Duodenal mucosa (tissue), 2 donors: Measurements from ENCODE around the gene PPP1R12C.

Experiments
- H3K27ac ChIP-seq: one replicate; pipeline ENCODE4 v1.7.0; 2013; ENCODE audit warnings: low read depth, low read length
- H3K27me3 ChIP-seq, 2 donors: one replicate each; pipeline ENCODE4 v1.7.0; 2013; ENCODE audit warnings: low read length in 2 of 2, control low read depth in 1 of 2; ENCODE audit not compliant: insufficient read depth in 2 of 2, control insufficient read depth in 1 of 2
- H3K36me3 ChIP-seq, 2 donors: one replicate each; pipeline ENCODE4 v1.7.0; 2013; ENCODE audit warnings: low read length in 2 of 2, control low read depth in 1 of 2; ENCODE audit not compliant: insufficient read depth in 2 of 2, control insufficient read depth in 1 of 2
- H3K4me1 ChIP-seq, 2 donors: one replicate each; pipeline ENCODE4 v1.7.0; 2013; ENCODE audit warnings: low read length in 2 of 2, control low read depth in 1 of 2; ENCODE audit not compliant: insufficient read depth in 2 of 2, control insufficient read depth in 1 of 2
- H3K4me3 ChIP-seq, 2 donors: one replicate each; pipeline ENCODE4 v1.7.0; 2013; ENCODE audit warnings: low read length in 2 of 2, low read depth in 1 of 2
- H3K9ac ChIP-seq, 2 donors: one replicate each; pipeline ENCODE4 v1.7.0; 2013; ENCODE audit warnings: low read length in 2 of 2, low read depth in 1 of 2
- H3K9me3 ChIP-seq, 2 donors: one replicate each; pipeline ENCODE4 v1.7.0; 2013; ENCODE audit warnings: low read length in 2 of 2, control low read depth in 1 of 2; ENCODE audit not compliant: control insufficient read depth in 1 of 2

PPP1R12C gene

DNA sequence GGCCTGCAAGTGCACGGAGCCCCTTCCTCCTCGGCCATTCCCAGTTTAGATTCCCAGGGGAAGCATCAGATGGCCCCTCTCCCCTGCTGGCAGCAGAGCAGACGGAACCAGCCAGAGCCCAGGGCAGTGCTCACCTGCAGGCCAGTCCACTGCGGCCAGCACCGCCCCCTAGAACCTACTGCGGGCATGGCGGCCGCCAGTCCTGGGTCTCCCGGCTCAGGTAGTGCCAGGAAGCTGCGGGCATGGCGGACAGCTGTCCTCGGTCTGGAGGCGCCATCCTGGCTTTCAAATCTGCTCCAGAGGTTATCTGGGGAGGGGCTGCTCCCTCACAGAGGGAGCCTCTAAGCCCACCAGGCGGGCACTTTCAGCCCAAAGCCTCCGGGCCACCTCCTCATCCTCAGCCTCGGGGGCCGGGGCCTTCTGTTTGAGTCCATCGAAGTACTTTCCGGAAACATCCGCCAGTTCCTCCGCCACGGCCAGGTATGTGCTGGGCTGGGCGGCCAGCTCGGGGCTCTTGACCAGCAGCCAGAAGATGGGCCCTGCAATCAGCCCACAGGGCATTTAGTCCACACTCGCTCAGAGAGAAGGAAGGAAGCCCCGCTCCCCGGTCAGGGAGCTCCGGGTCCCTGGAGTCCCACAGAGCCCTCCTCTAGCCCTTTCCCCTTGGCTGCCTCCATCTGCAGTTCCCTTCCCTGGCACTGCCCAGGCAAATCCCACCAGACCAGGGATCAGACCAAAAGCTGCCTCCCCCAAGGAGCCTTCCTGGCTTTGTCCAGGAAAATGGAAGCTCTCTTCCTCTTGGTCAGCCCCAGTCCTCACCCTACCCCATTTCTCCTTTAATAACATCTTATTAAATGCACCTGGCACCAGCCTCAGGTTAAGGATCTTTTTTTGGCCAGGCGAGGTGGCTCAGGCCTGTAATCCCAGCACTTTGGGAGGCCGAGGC lies 72.4 kb downstream of the PPP1R12C start:
- Histone ChIP-seq H3K27me3 (no peaks in the 10 kb centered on the region), H3K36me3 (peaks cover 42 to 69% of the 10 kb centered on the region in 2 donors), H3K9me3 (no peaks in the 10 kb centered on the region)

DNA sequence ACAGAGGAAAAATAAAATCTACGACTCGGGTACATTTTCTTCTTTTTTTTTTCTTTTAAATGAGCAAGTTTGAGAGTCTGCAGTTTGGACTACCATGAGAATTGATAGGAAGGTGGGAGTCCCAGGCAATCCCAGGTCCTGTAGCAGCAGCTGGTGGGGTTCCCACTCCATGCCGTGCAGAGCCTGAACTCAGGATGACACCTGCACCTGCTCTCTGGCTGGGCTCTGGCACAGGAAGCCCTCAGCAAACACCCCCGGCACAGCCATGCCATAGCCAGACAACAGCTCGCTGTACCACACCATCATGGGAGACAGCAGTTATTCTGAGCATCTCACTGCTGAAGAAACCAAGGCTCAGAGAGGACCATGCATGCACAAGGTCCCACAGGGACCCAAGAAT lies 73.2 kb downstream of the PPP1R12C start:
- H3K9ac ChIP-seq: no peak overlapping the region
- H3K27me3 ChIP-seq: no peaks in the 10 kb centered on the region
- no peak overlapping the region for H3K27ac ChIP-seq
- peaks cover 0 to 5% of the 10 kb centered on the region in 2 donors for H3K4me1 ChIP-seq
- peaks cover 42 to 68% of the 10 kb centered on the region in 2 donors for H3K36me3 ChIP-seq
- H3K4me3 ChIP-seq: no peak overlapping the region
- H3K9me3 ChIP-seq: no peaks in the 10 kb centered on the region

More for the DNA sequence above, 72.4 kb downstream of the PPP1R12C start:
- Histone ChIP-seq H3K4me1 (peaks cover 0 to 5% of the 10 kb centered on the region in 2 donors), H3K27ac (no peak overlapping the region), H3K4me3 (no peak overlapping the region), H3K9ac (no peak overlapping the region)

DNA sequence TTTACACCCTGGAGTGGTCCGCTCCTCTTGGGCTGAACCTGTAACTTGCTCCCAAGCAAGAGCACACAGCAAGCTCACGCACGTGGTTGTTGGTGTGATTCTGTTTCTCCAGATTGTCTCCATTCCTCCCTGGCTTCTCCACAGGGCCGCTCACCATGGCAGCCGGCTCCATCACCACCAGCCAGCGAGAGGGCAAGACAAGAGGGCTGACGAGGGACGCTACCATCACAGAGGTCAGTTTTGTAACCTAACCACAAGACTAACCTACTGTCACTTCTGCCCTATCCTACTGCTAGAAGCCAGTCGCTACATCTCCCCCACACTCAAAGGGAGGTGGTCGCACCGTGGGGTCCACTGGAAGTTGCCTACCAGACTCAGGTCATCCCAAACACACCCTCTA lies 74.7 kb downstream of the PPP1R12C start:
- peaks cover 30 to 52% of the 10 kb centered on the region in 2 donors for H3K36me3 ChIP-seq

GRCh38 chr19:55042344-55042678 lies 75.1 kb downstream of the PPP1R12C start:
- Histone ChIP-seq H3K9me3 (no peaks in the 10 kb centered on the region), H3K4me3 (no peak overlapping the region), H3K27me3 (no peaks in the 10 kb centered on the region), H3K9ac (no peak overlapping the region), H3K4me1 (peaks cover 0 to 5% of the 10 kb centered on the region in 2 donors), H3K27ac (no peak overlapping the region), H3K36me3 (peaks cover 26 to 48% of the 10 kb centered on the region in 2 donors)

More for the DNA sequence above, 74.7 kb downstream of the PPP1R12C start:
- H3K4me3 ChIP-seq: no peak overlapping the region
- H3K27me3 ChIP-seq: no peaks in the 10 kb centered on the region
- no peaks in the 10 kb centered on the region for H3K9me3 ChIP-seq
- H3K4me1 ChIP-seq: peaks cover 0 to 5% of the 10 kb centered on the region in 2 donors
- no peak overlapping the region for H3K9ac ChIP-seq
- H3K27ac ChIP-seq: no peak overlapping the region

- no peak overlapping the region for H3K9ac ChIP-seq
- H3K27ac ChIP-seq: no peak overlapping the region
- H3K27me3 ChIP-seq: no peaks in the 10 kb centered on the region
- H3K36me3 ChIP-seq: peaks cover 22 to 43% of the 10 kb centered on the region in 2 donors
- H3K4me3 ChIP-seq: no peak overlapping the region
- H3K9me3 ChIP-seq: no peaks in the 10 kb centered on the region
- peaks cover 0 to 5% of the 10 kb centered on the region in 2 donors for H3K4me1 ChIP-seq
Observed at GRCh38 chr19:55041627-55042343, 75.7 kb downstream of the PPP1R12C start.

- Histone ChIP-seq H3K27ac (no peak overlapping the region), H3K9me3 (no peaks in the 10 kb centered on the region), H3K4me3 (no peak overlapping the region), H3K9ac (no peak overlapping the region), H3K27me3 (no peaks in the 10 kb centered on the region), H3K36me3 (peaks cover 18 to 38% of the 10 kb centered on the region in 2 donors), H3K4me1 (peaks cover 0 to 5% of the 10 kb centered on the region in 2 donors)
Observed at GRCh38 chr19:55041244-55041626, 76.2 kb downstream of the PPP1R12C start.
